ENCODE measurements around the gene SLC25A38.
"Not testable (repeated sequence)": the region's sequence is repeated elsewhere in the genome, so short reads cannot be mapped to it uniquely, and the experiment has no call there.

Gene SLC25A38, protein sequence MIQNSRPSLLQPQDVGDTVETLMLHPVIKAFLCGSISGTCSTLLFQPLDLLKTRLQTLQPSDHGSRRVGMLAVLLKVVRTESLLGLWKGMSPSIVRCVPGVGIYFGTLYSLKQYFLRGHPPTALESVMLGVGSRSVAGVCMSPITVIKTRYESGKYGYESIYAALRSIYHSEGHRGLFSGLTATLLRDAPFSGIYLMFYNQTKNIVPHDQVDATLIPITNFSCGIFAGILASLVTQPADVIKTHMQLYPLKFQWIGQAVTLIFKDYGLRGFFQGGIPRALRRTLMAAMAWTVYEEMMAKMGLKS

DNA sequence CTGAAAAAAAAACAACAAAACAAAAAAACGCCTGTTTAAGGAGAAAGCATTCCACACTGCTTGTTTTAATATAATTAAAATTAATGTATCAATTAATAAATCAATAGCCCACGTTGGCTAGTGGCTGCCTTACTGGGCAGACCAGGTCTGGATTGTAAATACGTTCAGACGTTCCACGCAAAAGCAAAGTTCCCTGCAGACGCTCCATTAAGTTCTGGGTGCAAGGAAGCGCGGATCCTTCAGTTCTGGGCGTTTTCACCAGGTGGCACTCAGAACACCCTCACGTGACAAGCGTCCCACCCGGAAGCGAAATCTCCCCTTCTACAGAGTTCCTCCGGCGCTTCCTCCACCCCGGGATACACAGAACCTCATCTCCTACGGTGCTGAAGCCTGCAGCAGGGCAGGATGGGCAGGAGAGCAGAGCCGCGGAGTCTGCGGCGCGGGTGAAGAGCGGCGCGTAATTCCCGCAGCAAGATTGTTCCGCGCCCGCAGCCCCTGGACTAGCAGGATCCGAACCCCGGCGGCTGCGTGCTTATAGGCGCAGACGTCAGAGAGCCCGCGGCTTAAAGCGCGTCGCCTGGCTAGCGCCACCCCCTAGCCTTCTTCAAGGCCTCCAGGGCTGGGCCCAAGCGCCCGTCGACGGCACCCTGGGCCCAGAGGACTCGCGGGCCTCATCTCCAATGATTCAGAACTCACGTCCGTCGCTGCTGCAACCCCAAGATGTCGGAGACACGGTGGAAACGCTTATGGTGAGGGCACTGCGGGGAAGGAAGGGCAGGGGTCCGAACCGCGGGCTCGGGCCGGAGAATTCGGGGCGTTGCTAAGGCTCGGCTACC is at the start of gene SLC25A38:
Gene SLC25A38 (plus strand): TSS at position 326 of the 836 bp plus-strand sequence. CDS start 355 bp downstream, at position 681.
- DNase-seq (ENCODE audit: low read depth in 3 of 3) = peak; percentile 64 to 74 (median 73)

DNA sequence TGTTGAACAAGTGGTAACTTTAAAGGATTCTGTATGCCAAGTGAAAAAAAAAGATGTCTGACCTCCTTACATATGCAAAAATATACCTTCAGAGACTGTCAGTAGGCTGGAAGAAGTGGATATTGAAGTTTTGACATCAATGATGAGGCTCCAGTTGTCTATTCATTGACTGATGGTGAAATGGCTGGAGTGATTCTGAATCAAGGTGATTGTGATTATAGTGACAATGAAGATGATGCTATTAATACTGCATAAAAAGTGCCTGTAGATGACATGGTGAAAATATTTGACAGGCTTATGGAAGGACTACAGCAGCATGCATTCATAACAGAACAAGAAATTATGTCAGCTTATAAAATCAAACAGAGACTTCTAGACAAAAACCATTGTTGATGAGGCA is 49.6 kb upstream of the SLC25A38 start:
- DNase-seq (ENCODE audit: low read depth in 3 of 3) = no peak

DNA sequence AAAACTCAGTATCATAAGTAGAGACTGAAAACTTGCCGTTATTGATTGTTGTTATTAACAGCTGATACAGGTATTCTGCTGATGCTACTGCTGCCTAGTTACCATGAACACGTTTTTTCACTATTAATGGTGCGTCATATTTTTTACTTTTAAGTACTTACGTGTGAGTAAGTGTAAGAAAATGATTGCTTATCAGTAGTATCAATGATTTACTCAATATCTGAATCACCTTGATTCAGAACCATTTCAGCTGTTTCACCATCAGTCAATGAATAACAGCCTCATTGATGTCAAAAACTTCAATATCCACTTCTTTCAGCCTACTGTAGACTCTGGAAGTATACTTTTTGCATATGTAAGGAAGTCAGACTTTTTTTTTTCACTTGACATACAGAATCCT is 49.0 kb upstream of the SLC25A38 start:
- DNase-seq (ENCODE audit: low read depth in 3 of 3) = no peak

DNA sequence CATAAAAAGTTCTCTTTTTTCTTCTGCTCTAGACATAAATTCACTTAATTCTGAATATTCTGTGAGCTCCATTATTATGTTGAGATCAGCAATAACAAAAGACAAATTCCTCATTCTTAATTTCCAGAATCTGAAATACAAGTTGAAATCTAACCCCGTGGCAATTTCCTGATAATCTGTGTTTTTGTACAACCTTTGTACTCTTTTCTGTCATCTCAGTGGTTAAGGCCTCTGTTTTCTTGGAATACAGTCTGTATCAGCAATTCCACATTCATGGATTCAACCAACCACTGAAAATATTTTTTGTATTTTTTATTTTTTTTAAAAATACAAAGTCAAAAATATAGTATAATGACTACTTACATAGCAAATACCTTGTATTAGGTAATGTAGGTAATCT is 45.0 kb upstream of the SLC25A38 start:
- no peak for DNase-seq (ENCODE audit: low read depth in 3 of 3)

DNA sequence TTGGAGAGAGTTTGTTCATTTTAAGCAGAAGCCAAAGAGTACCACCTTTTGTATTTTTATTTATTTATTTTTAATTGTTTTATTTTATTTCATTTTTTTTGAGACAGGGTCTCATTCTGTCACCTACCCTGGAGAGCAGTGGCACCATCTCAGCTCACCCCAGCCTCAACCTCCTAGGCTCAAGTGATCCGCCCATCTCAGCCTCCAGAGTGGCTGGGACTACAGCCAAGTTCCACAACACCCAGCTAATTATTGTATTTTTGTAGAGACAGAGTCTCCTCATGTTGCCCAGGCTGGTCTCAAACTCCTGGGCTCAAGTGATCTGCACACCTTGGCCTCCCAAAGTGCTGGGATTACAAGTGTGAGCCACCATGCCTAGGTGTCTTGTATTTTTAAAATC is 44.1 kb upstream of the SLC25A38 start:
- no peak for DNase-seq (ENCODE audit: low read depth in 3 of 3)

DNA sequence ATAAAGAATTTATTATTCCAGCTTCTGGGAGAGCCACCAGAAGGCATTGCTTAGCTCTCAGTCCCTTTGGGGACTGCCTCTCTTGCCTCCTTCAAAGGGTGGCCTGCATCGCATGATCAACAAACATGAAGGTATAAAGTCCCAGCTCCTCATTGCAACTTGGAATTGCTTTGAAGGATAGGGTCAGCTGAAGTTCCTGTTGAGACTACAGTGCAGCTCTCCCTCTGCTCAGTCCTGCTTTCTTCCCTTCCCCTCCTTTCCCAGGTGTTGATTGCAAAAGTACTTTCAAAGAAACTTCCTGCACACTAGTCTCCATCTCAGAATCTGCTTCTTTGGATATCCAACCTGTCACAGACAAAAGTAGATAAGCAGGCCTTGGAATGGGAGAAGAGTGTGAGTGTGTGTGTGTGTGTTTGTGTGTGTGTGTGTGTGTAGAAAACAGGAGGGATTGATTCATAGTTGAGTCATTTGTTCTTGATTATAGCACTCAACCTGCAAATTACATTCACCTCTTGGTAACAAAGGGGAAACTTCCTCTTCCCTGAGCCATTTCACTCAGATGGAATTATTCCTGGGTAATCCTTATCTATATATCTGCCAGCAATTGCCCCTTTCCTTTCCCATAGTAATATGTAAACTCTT is 40.0 kb upstream of the SLC25A38 start:
- DNase-seq (ENCODE audit: low read depth in 3 of 3) = no peak

DNA sequence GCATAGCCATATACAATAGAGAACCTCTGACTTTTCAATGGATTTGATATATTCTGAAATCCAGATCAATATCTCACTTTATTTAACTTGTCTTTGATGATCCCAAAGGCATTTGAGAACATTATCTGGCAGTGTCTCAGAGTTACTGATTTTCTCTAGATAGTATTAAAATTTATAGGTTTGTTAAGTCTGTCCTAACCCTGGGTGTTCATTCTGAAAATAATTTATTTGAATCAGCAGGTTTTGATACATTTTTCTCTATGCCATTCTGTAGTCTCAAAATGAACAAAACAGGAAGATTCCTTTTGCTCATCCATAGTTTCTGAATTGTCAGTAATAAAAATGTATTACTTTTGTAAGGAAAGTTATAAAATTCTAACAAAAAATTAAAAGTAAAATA is 39.4 kb upstream of the SLC25A38 start:
- no peak for DNase-seq (ENCODE audit: low read depth in 3 of 3)

DNA sequence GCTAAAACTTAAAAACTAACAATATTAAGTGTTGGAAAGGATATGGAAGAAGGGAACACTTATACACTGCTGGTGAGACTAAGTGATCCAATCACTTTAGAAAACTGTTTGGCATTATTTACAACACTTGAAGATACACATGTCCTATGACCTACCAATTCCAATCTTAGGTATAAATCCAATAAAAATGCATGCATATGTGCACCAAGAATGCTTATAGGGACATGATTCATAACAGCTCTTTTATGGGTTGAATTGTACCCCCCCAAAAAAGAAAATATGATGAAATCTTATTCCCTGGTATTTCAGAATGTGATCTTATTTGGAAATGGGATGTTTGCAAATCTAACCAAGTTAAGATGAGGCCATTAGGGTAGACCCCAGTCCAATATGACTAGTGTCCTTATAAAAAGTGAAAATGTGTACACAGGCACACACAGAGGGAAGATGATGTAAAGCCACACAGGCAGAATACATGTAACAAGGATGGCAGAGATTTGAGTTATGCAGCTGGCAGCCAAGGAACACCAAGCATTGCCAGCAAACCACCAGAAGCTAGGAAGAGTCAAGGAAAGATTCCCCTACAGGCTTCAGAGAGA is 38.3 kb upstream of the SLC25A38 start:
- no peak for DNase-seq (ENCODE audit: low read depth in 3 of 3)

DNA sequence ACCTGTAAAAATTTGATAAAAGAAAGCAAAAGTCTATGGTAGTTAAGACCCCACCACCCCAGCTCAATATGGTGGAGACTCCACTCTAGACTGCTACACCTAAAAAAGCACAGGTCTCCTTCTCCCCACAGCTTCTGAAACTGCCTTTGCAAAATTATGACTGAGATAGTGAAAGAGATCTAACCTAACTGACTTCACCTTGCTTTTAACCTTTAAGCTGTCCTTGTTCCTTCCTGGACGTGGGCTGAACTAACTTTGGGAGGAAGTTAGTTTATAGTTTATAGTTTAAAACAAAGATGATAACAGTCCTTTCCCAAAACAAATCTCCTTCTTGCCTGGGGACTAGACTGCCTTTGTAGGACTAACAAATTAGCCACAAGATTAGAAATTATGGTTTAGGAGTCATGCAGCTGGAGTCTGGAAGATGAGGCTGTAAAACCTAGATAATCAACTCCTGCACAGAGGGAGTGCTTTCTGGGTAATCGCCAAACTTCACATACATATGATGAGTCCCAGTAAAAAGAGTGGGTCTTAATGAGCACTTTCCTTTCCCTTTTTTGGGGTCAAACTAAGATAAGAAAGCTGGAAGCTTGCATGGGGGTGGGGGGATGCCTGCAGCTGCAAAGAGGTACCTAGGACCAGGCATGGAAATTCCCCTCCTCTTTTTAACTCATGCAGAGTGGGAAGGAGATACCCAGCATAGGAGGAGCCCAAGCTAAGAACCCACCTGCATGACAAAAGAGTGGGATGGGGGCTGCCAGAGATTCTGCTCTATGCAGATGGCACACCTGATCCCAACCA is 36.2 kb upstream of the SLC25A38 start:
- no peak for DNase-seq (ENCODE audit: low read depth in 3 of 3)

DNA sequence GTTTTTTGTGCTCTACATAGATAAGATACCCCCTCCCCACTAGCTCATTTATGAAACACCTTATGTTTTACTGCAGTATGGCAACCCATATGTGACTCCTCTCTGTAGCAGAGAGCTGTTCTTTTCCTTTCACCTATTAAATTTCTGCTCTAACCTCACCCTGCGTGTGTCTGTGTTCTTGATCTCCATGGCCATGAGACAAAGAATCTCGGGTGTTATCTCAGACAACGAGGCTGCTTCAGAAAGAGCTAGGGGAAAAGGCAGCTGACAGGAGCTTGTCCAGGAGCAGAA is 35.6 kb upstream of the SLC25A38 start:
- no peak for DNase-seq (ENCODE audit: low read depth in 3 of 3)

DNA sequence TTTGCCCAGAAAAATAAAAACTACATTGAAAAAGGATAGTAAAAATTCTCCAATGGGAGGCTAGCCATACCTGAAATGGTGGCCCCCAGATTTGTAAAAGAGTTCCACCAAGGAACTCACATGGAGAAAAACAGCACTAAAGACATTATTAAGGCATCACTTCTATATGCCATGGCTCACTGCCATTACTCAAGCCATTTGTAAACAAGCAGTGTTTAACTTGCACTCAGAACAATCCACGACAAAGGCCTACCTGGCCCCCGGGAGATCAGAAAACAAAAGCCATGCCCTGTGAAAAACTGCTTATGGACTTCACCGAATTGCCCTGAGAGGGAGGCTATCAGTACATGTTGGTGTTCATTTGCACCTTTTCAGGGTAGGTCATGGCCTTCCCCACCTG is 34.1 kb upstream of the SLC25A38 start:
- DNase-seq (ENCODE audit: low read depth in 3 of 3) = no peak

DNA sequence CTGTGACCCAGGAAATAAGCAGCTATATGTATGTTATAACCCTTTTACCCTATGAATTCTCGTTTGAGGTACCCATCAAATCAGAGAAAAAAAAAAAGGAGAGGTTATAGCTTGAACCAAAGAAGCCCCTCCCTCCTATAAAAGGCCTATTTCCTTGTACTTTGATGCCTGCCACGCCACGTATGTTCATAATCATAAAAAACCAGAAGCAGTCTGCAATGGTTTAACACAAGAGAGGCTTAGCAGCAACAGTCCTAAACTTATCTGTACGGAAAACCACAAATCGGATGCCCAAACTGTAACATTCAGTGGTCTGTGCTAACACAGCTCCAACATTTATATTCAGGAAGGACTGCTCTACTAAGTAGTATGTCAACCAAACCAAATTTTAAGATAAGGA is 32.5 kb upstream of the SLC25A38 start:
- no peak for DNase-seq (ENCODE audit: low read depth in 3 of 3)

DNA sequence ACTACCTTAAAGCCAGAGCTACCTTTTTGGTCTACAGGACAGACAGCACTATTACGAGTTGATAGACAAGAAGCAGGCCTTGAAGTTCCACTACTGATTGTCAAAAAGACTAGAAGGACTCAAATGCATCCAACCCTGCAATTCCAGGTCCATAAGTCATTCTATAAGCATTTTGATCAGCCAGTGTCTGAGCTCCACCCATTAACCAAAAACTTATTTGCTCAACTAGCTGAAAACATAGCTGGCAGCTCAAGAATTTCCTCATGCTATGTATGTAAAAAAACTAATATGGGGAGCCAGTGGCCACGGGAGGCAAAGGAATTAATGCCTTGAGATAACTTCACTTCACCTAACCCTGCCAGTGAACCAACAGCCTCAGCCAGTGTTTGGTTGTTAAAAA is 32.0 kb upstream of the SLC25A38 start:
- DNase-seq (ENCODE audit: low read depth in 3 of 3) = not testable (repeated sequence)

DNA sequence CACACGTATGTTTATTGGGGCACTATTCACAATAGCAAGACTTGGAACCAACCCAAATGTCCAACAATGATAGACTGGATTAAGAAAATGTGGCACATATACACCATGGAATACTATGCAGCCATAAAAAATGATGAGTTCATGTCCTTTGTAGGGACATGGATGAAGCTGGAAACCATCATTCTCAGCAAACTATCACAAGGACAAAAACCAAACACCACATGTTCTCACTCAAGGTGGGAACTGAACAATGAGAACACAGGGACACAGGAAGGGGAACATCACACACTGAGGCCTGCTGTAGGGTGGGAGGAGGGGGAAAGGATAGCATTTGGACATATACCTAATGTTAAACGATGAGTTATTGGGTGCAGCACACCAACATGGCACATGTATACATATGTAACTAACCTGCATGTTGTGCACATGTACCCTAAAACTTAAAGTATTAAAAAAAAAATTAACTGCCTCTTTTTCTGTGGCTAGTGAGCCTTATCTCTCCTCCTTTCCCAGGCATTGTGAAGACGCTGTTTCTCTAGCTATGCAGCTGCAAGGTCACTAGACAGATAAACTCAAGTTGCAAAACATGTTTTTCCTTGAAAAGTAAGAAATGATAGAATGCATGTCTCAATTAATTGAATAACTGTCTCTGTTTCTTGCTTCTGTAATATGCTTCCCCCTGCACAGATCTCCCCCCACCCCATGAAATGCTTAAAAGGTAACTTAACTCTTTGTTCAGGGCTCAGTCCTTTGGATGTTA is 29.8 kb upstream of the SLC25A38 start:
- DNase-seq (ENCODE audit: low read depth in 3 of 3) = not testable (repeated sequence)

DNA sequence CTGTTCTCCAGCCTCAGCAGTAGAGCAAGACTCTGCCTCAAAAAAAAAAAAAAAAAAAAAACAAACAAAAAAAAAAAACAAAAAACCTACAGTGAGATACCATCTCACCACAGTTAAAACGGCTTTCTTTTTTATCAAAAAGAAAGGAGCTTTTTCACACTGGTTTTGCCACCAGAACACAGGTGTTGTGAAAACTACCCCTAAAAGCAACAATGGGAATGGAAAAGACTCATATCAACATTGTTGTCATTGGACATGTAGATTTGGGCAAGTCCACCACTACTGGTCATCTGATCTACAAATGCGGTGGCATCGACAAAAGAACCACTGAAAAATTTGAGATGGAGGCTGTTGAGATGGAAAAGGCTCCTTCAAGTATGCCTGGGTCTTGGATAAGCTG is 24.8 kb upstream of the SLC25A38 start:
- no peak for DNase-seq (ENCODE audit: low read depth in 3 of 3)

DNA sequence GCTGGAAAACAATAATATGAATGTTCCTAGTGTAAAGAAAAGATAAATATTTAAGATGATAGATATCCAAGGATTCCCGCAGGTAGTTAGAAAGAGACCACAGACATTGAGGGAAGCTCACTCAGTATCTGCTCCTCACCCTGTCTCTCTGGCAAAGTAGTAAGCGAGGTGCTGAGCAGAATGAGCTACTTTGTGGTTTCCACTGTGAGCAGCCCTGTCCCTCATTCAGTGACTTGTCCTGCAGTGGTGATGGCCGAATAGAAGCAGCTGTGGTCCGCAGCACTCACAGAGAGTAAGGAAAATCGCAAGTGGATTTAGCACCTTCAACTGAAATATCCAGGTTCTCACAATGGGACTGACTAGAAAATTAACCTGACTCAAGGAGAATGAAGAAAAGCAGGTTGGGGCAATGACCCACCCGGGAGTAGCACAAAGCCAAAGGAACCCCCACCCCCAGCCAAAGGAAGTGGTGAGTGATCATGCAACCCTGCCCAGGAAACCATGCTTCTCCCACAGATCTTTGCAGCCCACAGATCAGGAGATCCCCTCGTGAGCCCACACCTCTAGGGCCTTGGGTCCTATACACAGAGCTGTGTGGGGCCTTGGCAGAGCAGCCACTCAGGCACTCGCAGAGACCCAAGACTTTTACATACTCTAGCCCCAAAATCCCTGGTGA is 21.8 kb upstream of the SLC25A38 start:
- peak in 1 of 3 donors; percentile 17 for DNase-seq (ENCODE audit: low read depth in 3 of 3)

DNA sequence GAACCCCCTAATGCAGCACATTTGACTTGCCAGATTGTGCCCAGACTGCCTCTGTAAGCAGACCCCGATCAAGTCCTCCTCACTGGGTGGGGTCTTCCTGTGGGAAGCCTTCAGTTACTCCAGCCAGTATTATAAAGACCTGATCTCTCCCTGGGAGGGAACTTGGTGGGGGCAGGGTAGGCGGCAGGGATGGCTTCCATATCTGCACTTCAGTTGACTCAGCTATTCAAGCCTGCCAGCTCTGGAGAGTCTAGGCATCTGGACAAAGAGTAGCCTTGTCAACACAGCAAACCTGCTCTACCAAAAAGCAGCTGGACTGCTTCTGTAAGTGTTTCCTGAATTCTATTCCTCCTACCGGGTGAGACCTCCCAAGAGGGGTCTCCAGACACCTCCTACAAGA is 21.0 kb upstream of the SLC25A38 start:
- no peak for DNase-seq (ENCODE audit: low read depth in 3 of 3)

DNA sequence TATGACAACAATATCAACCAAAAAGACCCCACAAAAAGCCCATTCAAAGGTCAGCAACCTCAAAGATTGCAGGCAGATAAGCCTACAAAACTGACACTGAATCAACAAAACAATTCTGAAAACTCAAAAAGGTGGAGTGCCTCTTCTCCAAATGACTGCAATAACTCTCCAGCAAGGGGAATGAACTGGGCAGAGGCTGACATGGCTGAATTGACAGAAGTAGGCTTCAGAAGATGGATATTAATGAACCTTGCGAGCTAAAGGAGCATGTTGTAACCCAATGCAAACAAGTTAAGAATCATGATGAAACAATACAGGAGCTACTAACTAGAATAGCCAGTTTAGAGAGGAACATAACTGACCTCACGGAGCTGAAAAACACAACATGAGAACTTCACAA is 20.4 kb upstream of the SLC25A38 start:
- no peak for DNase-seq (ENCODE audit: low read depth in 3 of 3)

DNA sequence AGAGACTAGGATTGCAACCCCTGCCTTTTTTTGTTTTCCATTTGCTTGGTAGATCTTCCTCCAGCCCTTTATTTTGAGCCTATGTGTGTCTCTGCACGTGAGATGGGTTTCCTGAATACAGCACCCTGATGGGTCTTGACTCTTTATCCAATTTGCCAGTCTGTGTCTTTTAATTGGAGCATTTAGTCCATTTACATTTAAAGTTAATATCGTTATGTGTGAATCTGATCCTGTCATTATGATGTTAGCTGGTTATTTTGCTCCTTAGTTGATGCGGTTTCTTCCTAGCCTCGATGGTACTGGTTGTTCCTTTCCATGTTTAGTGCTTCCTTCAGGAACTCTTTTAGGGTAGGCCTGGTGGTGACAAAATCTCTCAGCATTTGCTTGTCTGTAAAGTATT is 12.7 kb upstream of the SLC25A38 start:
- DNase-seq (ENCODE audit: low read depth in 3 of 3) = not testable (repeated sequence)

DNA sequence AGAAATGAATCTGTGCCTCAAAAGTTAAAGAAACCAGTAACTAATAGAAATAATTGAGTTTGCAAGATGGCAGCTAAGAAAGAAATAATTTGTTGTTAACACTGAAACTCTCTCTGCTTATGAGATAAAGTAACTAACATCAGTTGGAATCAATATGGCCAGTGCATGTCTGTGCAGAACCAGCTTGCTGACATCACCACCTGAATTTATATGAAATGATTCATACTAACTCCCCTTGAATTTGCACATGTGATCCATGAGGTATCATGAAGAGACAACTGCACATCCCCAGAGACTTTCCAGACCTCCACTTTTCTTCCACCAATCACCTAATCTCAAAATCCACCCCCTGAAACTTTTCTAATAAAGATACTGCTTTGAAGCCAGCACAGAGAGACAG is 10.3 kb upstream of the SLC25A38 start:
- DNase-seq (ENCODE audit: low read depth in 3 of 3) = no peak

Data from stimulated activated CD4-positive, alpha-beta T cell treated with anti-CD3 and anti-CD28 coated beads, TNF-alpha, amount 100 ng/mL, for 48 hours (primary cell).